NB4 (cell line): Measurements from ENCODE around the gene POU1F1.

Experiments
- TF ChIP-seq, protein P1 (sequence below): IDR thresholded peaks from one replicate; pipeline ENCODE4 v1.5.1; 2012; ENCODE audit warnings: low read depth, low read length
- TF ChIP-seq, protein P2 (sequence below): IDR thresholded peaks from 2 replicates; pipeline ENCODE4 v1.6.1; 2011; ENCODE audit warnings: low read depth, low read length

DNA sequence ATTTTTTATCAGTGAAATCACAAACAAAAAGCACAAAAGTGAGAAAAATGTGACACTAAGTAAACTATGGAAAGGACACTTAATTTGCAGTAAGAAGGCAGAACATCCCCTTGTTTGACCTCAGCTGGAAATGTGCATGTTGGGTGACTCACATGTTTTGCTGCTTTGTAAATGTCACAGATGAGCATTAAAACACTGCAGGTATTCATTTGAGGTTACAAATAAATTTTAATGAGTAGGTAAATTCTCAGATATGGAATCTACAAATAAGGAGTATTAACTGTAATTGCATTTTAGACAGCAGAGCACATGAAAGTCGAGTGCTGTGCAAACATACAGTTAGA lies 29.0 kb downstream of the POU1F1 start:
- TF ChIP-seq, protein P1, sequence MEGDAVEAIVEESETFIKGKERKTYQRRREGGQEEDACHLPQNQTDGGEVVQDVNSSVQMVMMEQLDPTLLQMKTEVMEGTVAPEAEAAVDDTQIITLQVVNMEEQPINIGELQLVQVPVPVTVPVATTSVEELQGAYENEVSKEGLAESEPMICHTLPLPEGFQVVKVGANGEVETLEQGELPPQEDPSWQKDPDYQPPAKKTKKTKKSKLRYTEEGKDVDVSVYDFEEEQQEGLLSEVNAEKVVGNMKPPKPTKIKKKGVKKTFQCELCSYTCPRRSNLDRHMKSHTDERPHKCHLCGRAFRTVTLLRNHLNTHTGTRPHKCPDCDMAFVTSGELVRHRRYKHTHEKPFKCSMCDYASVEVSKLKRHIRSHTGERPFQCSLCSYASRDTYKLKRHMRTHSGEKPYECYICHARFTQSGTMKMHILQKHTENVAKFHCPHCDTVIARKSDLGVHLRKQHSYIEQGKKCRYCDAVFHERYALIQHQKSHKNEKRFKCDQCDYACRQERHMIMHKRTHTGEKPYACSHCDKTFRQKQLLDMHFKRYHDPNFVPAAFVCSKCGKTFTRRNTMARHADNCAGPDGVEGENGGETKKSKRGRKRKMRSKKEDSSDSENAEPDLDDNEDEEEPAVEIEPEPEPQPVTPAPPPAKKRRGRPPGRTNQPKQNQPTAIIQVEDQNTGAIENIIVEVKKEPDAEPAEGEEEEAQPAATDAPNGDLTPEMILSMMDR, result no peak
- TF ChIP-seq, protein P2, sequence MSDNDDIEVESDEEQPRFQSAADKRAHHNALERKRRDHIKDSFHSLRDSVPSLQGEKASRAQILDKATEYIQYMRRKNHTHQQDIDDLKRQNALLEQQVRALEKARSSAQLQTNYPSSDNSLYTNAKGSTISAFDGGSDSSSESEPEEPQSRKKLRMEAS, result no peak
